Measurements from ENCODE around the gene SIRT3. TPM values are rescaled to one million over a fixed set of nuclear protein-coding genes. Genes with fewer than 3 reads are reported as not detected.

SIRT3 gene
- total RNA-seq, 1 experiment from 2014 or later: 13.8 TPM

GRCh38 chr11:250740-251299 lies 14.7 kb upstream of the SIRT3 start:
- CTCF ChIA-PET: interaction anchor here (0.6 to 1.0 kb wide), 4 partner anchors 11 to 111 kb away, joined by 3 to 4 read pairs (median 3); partner anchors contain the start of gene IFITM2

DNA sequence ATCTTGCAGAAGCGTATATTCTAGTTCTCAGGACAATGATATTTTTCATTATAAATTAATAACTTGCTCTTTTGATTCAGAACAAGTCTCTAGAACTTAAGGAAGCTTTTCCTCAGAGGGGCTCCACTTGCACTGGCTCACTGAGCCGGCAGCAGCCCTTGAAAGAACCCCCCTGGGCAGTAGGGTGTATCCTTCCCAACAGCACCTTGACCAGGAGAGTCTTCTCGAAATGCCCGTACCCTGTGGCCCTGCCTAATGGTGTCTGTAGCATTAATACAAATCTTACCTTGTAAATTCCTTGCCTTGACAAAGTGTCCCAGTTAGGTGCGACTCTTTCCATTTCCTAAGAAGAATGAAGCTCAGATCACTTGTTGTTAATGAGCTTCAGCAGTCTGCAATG lies 14.1 kb upstream of the SIRT3 start:
- no peaks in the 10 kb centered on the region for H4K20me1 ChIP-seq (ENCODE audit: low read length)
- H3F3A ChIP-seq (ENCODE audit: low read length, unreplicated experiment): no peaks in the 10 kb centered on the region
- H3K27me3 ChIP-seq (ENCODE audit: low read length): no peaks in the 10 kb centered on the region
- ATAC-seq (no peak), DNase-seq (no peak)
- no TSS peak for BruUV-seq (replicated peaks)
- H2AFZ ChIP-seq (ENCODE audit: low read length): no peak overlapping the region
- no peak overlapping the region for H3K4me3 ChIP-seq (ENCODE audit: low read length)
- H3K79me2 ChIP-seq (ENCODE audit: low read length): no peaks in the 10 kb centered on the region
- ChIA-PET POLR2A (ENCODE audit: unreplicated experiment) (no interaction called here), CTCF (interaction anchor here (0.6 to 1.0 kb wide), 4 partner anchors 10 to 112 kb away, joined by 3 to 4 read pairs (median 3); partner anchors contain the start of gene IFITM2)
- intact Hi-C loops (cut with micrococcal nuclease): no loop called here
- TF ChIP-seq EZH2phosphoT487 (IDR thresholded peaks at IDR 0.05; ENCODE audit: borderline replicate concordance, low read length) (no peak), EZH2 (IDR thresholded peaks at IDR 0.05; ENCODE audit: low read length, unreplicated experiment) (no peak)
- TF ChIP-seq, protein P1, sequence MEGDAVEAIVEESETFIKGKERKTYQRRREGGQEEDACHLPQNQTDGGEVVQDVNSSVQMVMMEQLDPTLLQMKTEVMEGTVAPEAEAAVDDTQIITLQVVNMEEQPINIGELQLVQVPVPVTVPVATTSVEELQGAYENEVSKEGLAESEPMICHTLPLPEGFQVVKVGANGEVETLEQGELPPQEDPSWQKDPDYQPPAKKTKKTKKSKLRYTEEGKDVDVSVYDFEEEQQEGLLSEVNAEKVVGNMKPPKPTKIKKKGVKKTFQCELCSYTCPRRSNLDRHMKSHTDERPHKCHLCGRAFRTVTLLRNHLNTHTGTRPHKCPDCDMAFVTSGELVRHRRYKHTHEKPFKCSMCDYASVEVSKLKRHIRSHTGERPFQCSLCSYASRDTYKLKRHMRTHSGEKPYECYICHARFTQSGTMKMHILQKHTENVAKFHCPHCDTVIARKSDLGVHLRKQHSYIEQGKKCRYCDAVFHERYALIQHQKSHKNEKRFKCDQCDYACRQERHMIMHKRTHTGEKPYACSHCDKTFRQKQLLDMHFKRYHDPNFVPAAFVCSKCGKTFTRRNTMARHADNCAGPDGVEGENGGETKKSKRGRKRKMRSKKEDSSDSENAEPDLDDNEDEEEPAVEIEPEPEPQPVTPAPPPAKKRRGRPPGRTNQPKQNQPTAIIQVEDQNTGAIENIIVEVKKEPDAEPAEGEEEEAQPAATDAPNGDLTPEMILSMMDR (conservative IDR thresholded peaks at IDR 0.05; ENCODE audit: low read depth, low read length): no peak
- no peak overlapping the region for H3K9ac ChIP-seq (ENCODE audit: low read length)
- H3K36me3 ChIP-seq (ENCODE audit: low read depth, low read length): peaks cover 50% of the 10 kb centered on the region
- H3K9me3 ChIP-seq (ENCODE audit: low read length): no peaks in the 10 kb centered on the region
- no peak overlapping the region for H3K4me2 ChIP-seq (ENCODE audit: low read length)
- no peak overlapping the region for H3K27ac ChIP-seq (ENCODE audit: low read length)
- H3K9me2 ChIP-seq (replicated peaks; ENCODE audit: low read length): no peaks in the 10 kb centered on the region
- H3K4me1 ChIP-seq (ENCODE audit: insufficient read depth, low read length): no peaks in the 10 kb centered on the region

More at GRCh38 chr11:250740-251299, 14.7 kb upstream of the SIRT3 start:
- TF ChIP-seq EZH2 (IDR thresholded peaks at IDR 0.05; ENCODE audit: low read length, unreplicated experiment): no peak
- TF ChIP-seq, protein P1 (conservative IDR thresholded peaks at IDR 0.05; ENCODE audit: low read depth, low read length): peak; percentile 72
- BruUV-seq (replicated peaks): no TSS peak
- ATAC-seq (peak; percentile 60), DNase-seq (peak; percentile 50)
- intact Hi-C loops (cut with micrococcal nuclease): no loop called here
- Histone ChIP-seq H3K27ac (ENCODE audit: low read length) (no peak overlapping the region), H3K36me3 (ENCODE audit: low read depth, low read length) (peaks cover 44% of the 10 kb centered on the region), H3K4me1 (ENCODE audit: insufficient read depth, low read length) (no peaks in the 10 kb centered on the region), H3K9me2 (replicated peaks; ENCODE audit: low read length) (no peaks in the 10 kb centered on the region), H3F3A (ENCODE audit: low read length, unreplicated experiment) (no peaks in the 10 kb centered on the region), H3K79me2 (ENCODE audit: low read length) (no peaks in the 10 kb centered on the region), H3K9me3 (ENCODE audit: low read length) (no peaks in the 10 kb centered on the region), H3K4me3 (ENCODE audit: low read length) (no peak overlapping the region), H4K20me1 (ENCODE audit: low read length) (no peaks in the 10 kb centered on the region), H3K9ac (ENCODE audit: low read length) (no peak overlapping the region), H3K27me3 (ENCODE audit: low read length) (no peaks in the 10 kb centered on the region), H2AFZ (ENCODE audit: low read length) (no peak overlapping the region), H3K4me2 (ENCODE audit: low read length) (no peak overlapping the region)
- POLR2A ChIA-PET (ENCODE audit: unreplicated experiment): no interaction called here

DNA sequence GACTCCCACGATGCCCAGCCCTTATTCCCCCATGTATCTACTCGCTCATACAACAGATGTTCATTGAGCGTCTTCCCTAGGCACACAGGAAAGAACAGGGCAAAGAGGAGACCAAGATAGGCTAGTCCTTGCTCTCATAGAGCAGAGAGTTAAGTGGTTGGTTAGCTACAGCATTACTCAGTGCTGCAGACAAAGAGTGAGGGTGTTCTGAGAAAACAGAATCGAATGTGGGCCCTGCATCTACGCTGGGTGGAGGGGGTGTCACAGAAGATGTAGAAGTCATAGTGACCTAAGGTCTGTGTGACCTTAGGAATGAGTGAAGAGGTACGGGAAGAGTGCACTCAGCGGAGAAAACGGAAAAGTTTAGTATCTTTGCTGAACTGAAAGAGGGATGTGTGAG lies 12.9 kb upstream of the SIRT3 start:
- Histone ChIP-seq H3K4me2 (ENCODE audit: low read length) (no peak overlapping the region), H3K9me3 (ENCODE audit: low read length) (no peaks in the 10 kb centered on the region), H3K4me3 (ENCODE audit: low read length) (no peak overlapping the region), H3K4me1 (ENCODE audit: insufficient read depth, low read length) (no peaks in the 10 kb centered on the region), H3K9ac (ENCODE audit: low read length) (no peak overlapping the region), H3K9me2 (replicated peaks; ENCODE audit: low read length) (no peaks in the 10 kb centered on the region), H3K36me3 (ENCODE audit: low read depth, low read length) (peaks cover 60% of the 10 kb centered on the region), H3F3A (ENCODE audit: low read length, unreplicated experiment) (no peaks in the 10 kb centered on the region), H3K27ac (ENCODE audit: low read length) (no peak overlapping the region), H4K20me1 (ENCODE audit: low read length) (no peaks in the 10 kb centered on the region), H2AFZ (ENCODE audit: low read length) (no peak overlapping the region), H3K27me3 (ENCODE audit: low read length) (no peaks in the 10 kb centered on the region), H3K79me2 (ENCODE audit: low read length) (peaks cover 4% of the 10 kb centered on the region; the same call in 1 of the 2 replicates)
- DNase-seq (no peak), ATAC-seq (no peak)
- no TSS peak for BruUV-seq (replicated peaks)
- ChIA-PET CTCF (no interaction called here), POLR2A (ENCODE audit: unreplicated experiment) (no interaction called here)
- intact Hi-C loops (cut with micrococcal nuclease): no loop called here
- TF ChIP-seq, protein P1 (conservative IDR thresholded peaks at IDR 0.05; ENCODE audit: low read depth, low read length): no peak
- no peak for TF ChIP-seq EZH2 (IDR thresholded peaks at IDR 0.05; ENCODE audit: low read length, unreplicated experiment)
- TF ChIP-seq EZH2phosphoT487 (IDR thresholded peaks at IDR 0.05; ENCODE audit: borderline replicate concordance, low read length): no peak

All from PC-3 (cell line).